ENCODE results near the gene GRB7.

Gene GRB7

DNA sequence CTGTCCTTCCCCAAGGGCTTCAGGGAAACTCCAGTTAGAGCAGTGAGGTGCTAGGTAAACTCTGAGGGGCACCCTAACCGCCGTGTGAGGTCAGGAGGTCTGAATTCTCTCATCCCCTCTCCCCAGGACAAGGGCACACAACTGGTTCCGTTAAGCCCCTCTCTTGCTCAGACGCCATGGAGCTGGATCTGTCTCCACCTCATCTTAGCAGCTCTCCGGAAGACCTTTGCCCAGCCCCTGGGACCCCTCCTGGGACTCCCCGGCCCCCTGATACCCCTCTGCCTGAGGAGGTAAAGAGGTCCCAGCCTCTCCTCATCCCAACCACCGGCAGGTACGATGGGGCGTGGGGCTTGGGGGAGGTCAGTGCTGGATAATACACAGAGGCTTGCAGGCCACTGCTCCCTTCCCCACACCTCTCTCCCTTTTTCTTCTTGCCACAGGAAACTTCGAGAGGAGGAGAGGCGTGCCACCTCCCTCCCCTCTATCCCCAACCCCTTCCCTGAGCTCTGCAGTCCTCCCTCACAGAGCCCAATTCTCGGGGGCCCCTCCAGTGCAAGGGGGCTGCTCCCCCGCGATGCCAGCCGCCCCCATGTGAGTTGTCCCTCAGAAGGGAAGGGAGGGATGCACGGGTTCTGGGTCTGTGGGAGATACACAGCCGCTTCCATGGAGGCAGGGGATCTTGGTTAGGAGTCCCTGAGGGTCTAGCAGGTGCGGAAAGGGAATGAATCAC is 4.6 kb downstream of the GRB7 start:
- Histone ChIP-seq H4K20me1 (ENCODE audit: insufficient read depth, low read length) (no peaks in the 10 kb centered on the region), H3K27ac (ENCODE audit: low read length) (no peak overlapping the region), H3K36me3 (replicated peaks; ENCODE audit: low read depth, low read length) (no peaks in the 10 kb centered on the region)

DNA sequence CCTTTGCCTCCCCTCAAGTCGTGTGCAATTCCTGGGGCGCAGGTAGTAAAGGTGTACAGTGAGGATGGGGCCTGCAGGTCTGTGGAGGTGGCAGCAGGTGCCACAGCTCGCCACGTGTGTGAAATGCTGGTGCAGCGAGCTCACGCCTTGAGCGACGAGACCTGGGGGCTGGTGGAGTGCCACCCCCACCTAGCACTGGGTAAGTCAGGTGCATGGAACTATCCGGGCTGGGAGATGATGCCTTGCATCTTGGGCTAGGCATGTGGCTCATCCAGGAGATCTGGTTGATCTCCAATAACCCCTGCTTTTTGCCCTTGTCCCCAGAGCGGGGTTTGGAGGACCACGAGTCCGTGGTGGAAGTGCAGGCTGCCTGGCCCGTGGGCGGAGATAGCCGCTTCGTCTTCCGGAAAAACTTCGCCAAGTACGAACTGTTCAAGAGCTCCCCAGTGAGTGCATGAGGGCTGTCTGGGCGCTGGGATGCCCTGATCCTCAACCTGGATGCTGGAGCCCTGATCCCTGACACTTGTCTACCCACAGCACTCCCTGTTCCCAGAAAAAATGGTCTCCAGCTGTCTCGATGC is 5.2 kb downstream of the GRB7 start:
- no peak overlapping the region for H3K4me2 ChIP-seq (ENCODE audit: low read length)
- no peak overlapping the region for H3K9ac ChIP-seq (ENCODE audit: low read length)
- H3K27me3 ChIP-seq (ENCODE audit: low read depth, low read length): peaks cover 2% of the 10 kb centered on the region
- no peak for TF ChIP-seq EZH2phosphoT487 (IDR thresholded peaks at IDR 0.05; ENCODE audit: low read depth)
- TF ChIP-seq, protein P1, sequence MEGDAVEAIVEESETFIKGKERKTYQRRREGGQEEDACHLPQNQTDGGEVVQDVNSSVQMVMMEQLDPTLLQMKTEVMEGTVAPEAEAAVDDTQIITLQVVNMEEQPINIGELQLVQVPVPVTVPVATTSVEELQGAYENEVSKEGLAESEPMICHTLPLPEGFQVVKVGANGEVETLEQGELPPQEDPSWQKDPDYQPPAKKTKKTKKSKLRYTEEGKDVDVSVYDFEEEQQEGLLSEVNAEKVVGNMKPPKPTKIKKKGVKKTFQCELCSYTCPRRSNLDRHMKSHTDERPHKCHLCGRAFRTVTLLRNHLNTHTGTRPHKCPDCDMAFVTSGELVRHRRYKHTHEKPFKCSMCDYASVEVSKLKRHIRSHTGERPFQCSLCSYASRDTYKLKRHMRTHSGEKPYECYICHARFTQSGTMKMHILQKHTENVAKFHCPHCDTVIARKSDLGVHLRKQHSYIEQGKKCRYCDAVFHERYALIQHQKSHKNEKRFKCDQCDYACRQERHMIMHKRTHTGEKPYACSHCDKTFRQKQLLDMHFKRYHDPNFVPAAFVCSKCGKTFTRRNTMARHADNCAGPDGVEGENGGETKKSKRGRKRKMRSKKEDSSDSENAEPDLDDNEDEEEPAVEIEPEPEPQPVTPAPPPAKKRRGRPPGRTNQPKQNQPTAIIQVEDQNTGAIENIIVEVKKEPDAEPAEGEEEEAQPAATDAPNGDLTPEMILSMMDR (IDR thresholded peaks at IDR 0.05; ENCODE audit: low read depth, low read length): no peak
- H3K27ac ChIP-seq (ENCODE audit: low read length): no peak overlapping the region
- H2AFZ ChIP-seq (ENCODE audit: low read depth, low read length): no peak overlapping the region
- no peaks in the 10 kb centered on the region for H4K20me1 ChIP-seq (ENCODE audit: insufficient read depth, low read length)
- no peaks in the 10 kb centered on the region for H3K36me3 ChIP-seq (replicated peaks; ENCODE audit: low read depth, low read length)
- H3K9me3 ChIP-seq (ENCODE audit: insufficient read depth, low read length): no peaks in the 10 kb centered on the region
- no peak overlapping the region for H3K4me3 ChIP-seq (ENCODE audit: low read length)
- no peaks in the 10 kb centered on the region for H3K79me2 ChIP-seq (ENCODE audit: low read length)
- peaks cover 23% of the 10 kb centered on the region for H3K4me1 ChIP-seq (ENCODE audit: low read length)

More for the DNA sequence above, 4.6 kb downstream of the GRB7 start:
- no peak overlapping the region for H3K9ac ChIP-seq (ENCODE audit: low read length)
- no peak overlapping the region for H2AFZ ChIP-seq (ENCODE audit: low read depth, low read length)
- H3K4me1 ChIP-seq (ENCODE audit: low read length): peaks cover 29% of the 10 kb centered on the region
- H3K79me2 ChIP-seq (ENCODE audit: low read length): no peaks in the 10 kb centered on the region
- TF ChIP-seq EZH2phosphoT487 (IDR thresholded peaks at IDR 0.05; ENCODE audit: low read depth): no peak
- TF ChIP-seq, protein P1 (IDR thresholded peaks at IDR 0.05; ENCODE audit: low read depth, low read length): no peak
- no peak overlapping the region for H3K4me2 ChIP-seq (ENCODE audit: low read length)
- no peaks in the 10 kb centered on the region for H3K9me3 ChIP-seq (ENCODE audit: insufficient read depth, low read length)
- no peak overlapping the region for H3K4me3 ChIP-seq (ENCODE audit: low read length)
- peaks cover 7% of the 10 kb centered on the region for H3K27me3 ChIP-seq (ENCODE audit: low read depth, low read length)

DNA sequence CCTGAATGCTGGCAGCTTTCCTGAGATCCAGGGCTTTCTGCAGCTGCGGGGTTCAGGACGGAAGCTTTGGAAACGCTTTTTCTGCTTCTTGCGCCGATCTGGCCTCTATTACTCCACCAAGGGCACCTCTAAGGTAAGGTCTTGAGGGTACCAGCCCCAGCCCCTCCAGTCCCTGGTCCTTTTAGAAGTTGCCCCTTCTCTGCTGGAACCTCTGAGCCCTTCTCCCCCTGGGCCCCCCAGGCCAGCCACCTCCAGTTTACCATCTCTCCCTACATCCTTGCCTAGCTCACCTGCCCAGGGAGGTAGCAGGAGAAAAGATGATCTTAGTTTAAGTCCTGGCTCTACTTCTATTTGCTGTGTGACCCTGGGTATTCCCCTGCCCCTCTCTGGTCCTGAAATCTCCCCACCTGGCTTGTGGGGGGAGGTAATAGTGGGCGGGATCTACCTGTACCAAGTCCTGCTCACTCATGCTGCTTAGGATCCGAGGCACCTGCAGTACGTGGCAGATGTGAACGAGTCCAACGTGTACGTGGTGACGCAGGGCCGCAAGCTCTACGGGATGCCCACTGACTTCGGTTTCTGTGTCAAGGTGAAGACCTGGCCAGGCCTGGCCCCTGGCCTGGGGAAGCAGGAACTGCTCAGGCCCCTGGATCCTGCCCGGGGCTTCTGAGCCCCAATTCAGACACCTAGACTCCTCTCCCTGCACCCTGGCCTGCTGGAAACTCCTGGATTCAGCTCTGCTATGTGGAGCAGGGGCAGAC is 6.5 kb downstream of the GRB7 start:
- Histone ChIP-seq H3K36me3 (replicated peaks; ENCODE audit: low read depth, low read length) (no peaks in the 10 kb centered on the region), H3K4me2 (ENCODE audit: low read length) (no peak overlapping the region), H3K9ac (ENCODE audit: low read length) (no peak overlapping the region), H3K4me3 (ENCODE audit: low read length) (no peak overlapping the region), H4K20me1 (ENCODE audit: insufficient read depth, low read length) (no peaks in the 10 kb centered on the region), H3K27me3 (ENCODE audit: low read depth, low read length) (no peaks in the 10 kb centered on the region), H3K27ac (ENCODE audit: low read length) (no peak overlapping the region), H3K79me2 (ENCODE audit: low read length) (no peaks in the 10 kb centered on the region), H3K9me3 (ENCODE audit: insufficient read depth, low read length) (no peaks in the 10 kb centered on the region), H2AFZ (ENCODE audit: low read depth, low read length) (no peak overlapping the region), H3K4me1 (ENCODE audit: low read length) (peaks cover 11% of the 10 kb centered on the region)
- TF ChIP-seq, protein P1 (IDR thresholded peaks at IDR 0.05; ENCODE audit: low read depth, low read length): no peak
- no peak for TF ChIP-seq EZH2phosphoT487 (IDR thresholded peaks at IDR 0.05; ENCODE audit: low read depth)

DNA sequence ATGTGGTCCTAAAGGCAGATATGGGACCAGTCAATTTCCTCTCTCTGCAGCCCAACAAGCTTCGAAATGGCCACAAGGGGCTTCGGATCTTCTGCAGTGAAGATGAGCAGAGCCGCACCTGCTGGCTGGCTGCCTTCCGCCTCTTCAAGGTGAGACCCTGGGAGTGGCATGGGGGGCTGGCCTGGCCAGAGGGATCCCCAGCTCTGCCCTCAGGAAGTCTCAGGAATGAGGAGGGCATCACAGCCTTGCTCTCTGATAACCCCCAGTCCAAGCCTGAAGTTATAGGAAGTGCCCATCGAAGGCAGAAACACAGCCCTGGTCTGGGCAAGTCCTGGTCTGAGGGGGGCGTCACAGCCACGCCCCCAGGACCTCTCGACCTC is 7.1 kb downstream of the GRB7 start:
- Histone ChIP-seq H3K4me1 (ENCODE audit: low read length) (peaks cover 5% of the 10 kb centered on the region), H3K27ac (ENCODE audit: low read length) (no peak overlapping the region), H3K9ac (ENCODE audit: low read length) (no peak overlapping the region), H3K4me3 (ENCODE audit: low read length) (no peak overlapping the region), H2AFZ (ENCODE audit: low read depth, low read length) (no peak overlapping the region), H4K20me1 (ENCODE audit: insufficient read depth, low read length) (no peaks in the 10 kb centered on the region), H3K9me3 (ENCODE audit: insufficient read depth, low read length) (no peaks in the 10 kb centered on the region), H3K4me2 (ENCODE audit: low read length) (no peak overlapping the region), H3K79me2 (ENCODE audit: low read length) (no peaks in the 10 kb centered on the region), H3K27me3 (ENCODE audit: low read depth, low read length) (no peaks in the 10 kb centered on the region), H3K36me3 (replicated peaks; ENCODE audit: low read depth, low read length) (no peaks in the 10 kb centered on the region)
- TF ChIP-seq EZH2phosphoT487 (IDR thresholded peaks at IDR 0.05; ENCODE audit: low read depth): no peak
- TF ChIP-seq, protein P1 (IDR thresholded peaks at IDR 0.05; ENCODE audit: low read depth, low read length): no peak
